Loucy (cell line): ENCODE results near the gene SLX4IP.

Source experiments
- H2AFZ ChIP-seq: fragments of 200-600 bp; sonication (generic); 2 replicates; pipeline ENCODE4 v1.6.0; 2016; ENCODE audit warnings: antibody characterized with exemption, mild to moderate bottlenecking, low read length, moderate library complexity
- H3F3A ChIP-seq: fragments of 200-600 bp; 2 replicates; pipeline ENCODE4 v1.6.0; 2016; ENCODE audit warnings: antibody characterized with exemption, low read depth, mild to moderate bottlenecking
- H3K27me3 ChIP-seq: fragments of 200-600 bp; sonication (generic); 2 replicates; pipeline ENCODE4 v1.6.1; 2014; ENCODE audit warnings: low read length, mild to moderate bottlenecking; ENCODE audit not compliant: insufficient read depth, poor library complexity, severe bottlenecking
- H3K36me3 ChIP-seq: fragments of 200-600 bp; sonication (generic); 2 replicates; pipeline ENCODE4 v1.6.1; 2016; ENCODE audit warnings: low read length; ENCODE audit not compliant: insufficient read depth
- H3K4me1 ChIP-seq: fragments of 200-600 bp; sonication (generic); 2 replicates; pipeline ENCODE4 v1.5.1; 2014; ENCODE audit warnings: low read length, mild to moderate bottlenecking; ENCODE audit not compliant: insufficient read depth, poor library complexity, severe bottlenecking
- H3K4me2 ChIP-seq: fragments of 200-600 bp; sonication (generic); 2 replicates; pipeline ENCODE4 v1.6.0; 2014; ENCODE audit warnings: antibody characterized with exemption, low read length, low read depth, mild to moderate bottlenecking; ENCODE audit not compliant: poor library complexity, severe bottlenecking
- H3K4me3 ChIP-seq: fragments of 200-600 bp; sonication (generic); 2 replicates; pipeline ENCODE4 v1.5.1; 2014; ENCODE audit warnings: low read length, mild to moderate bottlenecking, mixed read lengths; ENCODE audit not compliant: poor library complexity, severe bottlenecking
- H3K79me2 ChIP-seq: fragments of 200-600 bp; sonication (generic); 2 replicates; pipeline ENCODE4 v1.6.1; 2014; ENCODE audit warnings: low read length; ENCODE audit not compliant: insufficient read depth
- H3K9ac ChIP-seq: fragments of 200-600 bp; sonication (generic); 2 replicates; pipeline ENCODE4 v1.6.0; 2014; ENCODE audit warnings: mild to moderate bottlenecking, low read depth, low read length, moderate library complexity; ENCODE audit not compliant: poor library complexity, severe bottlenecking
- H3K9me2 ChIP-seq: fragments of 200-600 bp; sonication (generic); replicated peaks from 2 replicates; pipeline ENCODE4 v1.6.1; 2016; ENCODE audit warnings: low read depth, low read length, mixed read lengths
- H3K9me3 ChIP-seq: fragments of 200-600 bp; sonication (generic); 2 replicates; pipeline ENCODE4 v1.6.1; 2014; ENCODE audit warnings: mild to moderate bottlenecking, antibody characterized with exemption, low read length, low read depth; ENCODE audit not compliant: insufficient read depth
- H4K20me1 ChIP-seq: fragments of 200-600 bp; sonication (generic); 2 replicates; pipeline ENCODE4 v1.6.0; 2014; ENCODE audit warnings: antibody characterized with exemption, low read length, mild to moderate bottlenecking; ENCODE audit not compliant: insufficient read depth, poor library complexity, severe bottlenecking
- CTCF ChIP-seq: fragments of 200-600 bp; sonication (generic); conservative IDR thresholded peaks from 2 replicates; pipeline ENCODE4 v1.5.1; 2014; ENCODE audit warnings: mild to moderate bottlenecking, antibody characterized with exemption, low read length
- EZH2phosphoT487 ChIP-seq: fragments of 200-600 bp; IDR thresholded peaks from 2 replicates; pipeline ENCODE4 v1.6.1; 2018; ENCODE audit warnings: antibody characterized with exemption, mild to moderate bottlenecking, moderate library complexity, borderline replicate concordance

Gene SLX4IP

GRCh38 chr20:10434832-10435812 lies at the start of gene SLX4IP:
Gene SLX4IP, plus strand, starts transcription at chr20:10435305. Its CDS starts 22,900 bp downstream, at chr20:10458205.
- TF ChIP-seq CTCF (no peak), EZH2phosphoT487 (no peak)
- Histone ChIP-seq H3K4me1 (peaks cover 50% of the 10 kb centered on the region), H3K79me2 (peaks cover 70% of the 10 kb centered on the region)

GRCh38 chr20:10385850-10386544 lies 49.1 kb upstream of the SLX4IP start:
- Histone ChIP-seq H4K20me1 (no peaks in the 10 kb centered on the region), H3F3A (no peaks in the 10 kb centered on the region), H3K4me1 (no peaks in the 10 kb centered on the region), H3K4me3 (no peak overlapping the region), H3K9me3 (no peaks in the 10 kb centered on the region), H3K27me3 (no peaks in the 10 kb centered on the region), H3K36me3 (no peaks in the 10 kb centered on the region), H2AFZ (no peak overlapping the region), H3K9ac (no peak overlapping the region), H3K4me2 (no peak overlapping the region), H3K9me2 (no peaks in the 10 kb centered on the region), H3K79me2 (no peaks in the 10 kb centered on the region)
- TF ChIP-seq CTCF = no peak
- no peak for TF ChIP-seq EZH2phosphoT487

More at GRCh38 chr20:10434832-10435812, at the start of gene SLX4IP:
- Histone ChIP-seq H3F3A (no peaks in the 10 kb centered on the region; the same call in 1 of the 2 replicates), H2AFZ (peak within 1 kb of the TSS; percentile 88), H3K36me3 (no peaks in the 10 kb centered on the region), H4K20me1 (no peaks in the 10 kb centered on the region), H3K9ac (peak within 1 kb of the TSS; percentile 95), H3K9me2 (no peaks in the 10 kb centered on the region), H3K4me3 (peak within 1 kb of the TSS; percentile 90), H3K27me3 (no peaks in the 10 kb centered on the region), H3K9me3 (no peaks in the 10 kb centered on the region), H3K4me2 (peak within 1 kb of the TSS; percentile 85)

GRCh38 chr20:10387686-10388085 lies 47.4 kb upstream of the SLX4IP start:
- no peak overlapping the region for H3K4me3 ChIP-seq
- H3F3A ChIP-seq = no peaks in the 10 kb centered on the region
- H3K9me3 ChIP-seq = no peaks in the 10 kb centered on the region
- no peak overlapping the region for H3K9ac ChIP-seq
- no peak for TF ChIP-seq EZH2phosphoT487
- no peak for TF ChIP-seq CTCF
- H3K9me2 ChIP-seq = no peaks in the 10 kb centered on the region
- H2AFZ ChIP-seq = no peak overlapping the region
- H3K36me3 ChIP-seq = no peaks in the 10 kb centered on the region
- no peaks in the 10 kb centered on the region for H3K79me2 ChIP-seq
- no peaks in the 10 kb centered on the region for H3K27me3 ChIP-seq
- no peaks in the 10 kb centered on the region for H3K4me1 ChIP-seq
- no peak overlapping the region for H3K4me2 ChIP-seq
- H4K20me1 ChIP-seq = no peaks in the 10 kb centered on the region
